ENCODE data around the gene NINJ2.

GRCh38 chr12:639566-639965 is 23.7 kb downstream of the NINJ2 start:
- TF ChIP-seq GATA2 (IDR thresholded peaks at IDR 0.05; ENCODE audit: low read depth, low read length), result no peak
- no peak for TF ChIP-seq GATA3 (IDR thresholded peaks at IDR 0.05; ENCODE audit: low read depth, low read length)

Data from SH-SY5Y (cell line).